HG02798 (cell line): ENCODE results near the gene ZEB1.
"Not testable (repeated sequence)": the region's sequence is repeated elsewhere in the genome, so short reads cannot be mapped to it uniquely, and the experiment has no call there.

Experiments
- ATAC-seq: cut with Tn5 transposase; IDR thresholded peaks from one replicate; pipeline ENCODE4 v1.9.1; 2021; ENCODE audit warnings: mild to moderate bottlenecking; ENCODE audit not compliant: unreplicated experiment, poor library complexity

Gene ZEB1

DNA sequence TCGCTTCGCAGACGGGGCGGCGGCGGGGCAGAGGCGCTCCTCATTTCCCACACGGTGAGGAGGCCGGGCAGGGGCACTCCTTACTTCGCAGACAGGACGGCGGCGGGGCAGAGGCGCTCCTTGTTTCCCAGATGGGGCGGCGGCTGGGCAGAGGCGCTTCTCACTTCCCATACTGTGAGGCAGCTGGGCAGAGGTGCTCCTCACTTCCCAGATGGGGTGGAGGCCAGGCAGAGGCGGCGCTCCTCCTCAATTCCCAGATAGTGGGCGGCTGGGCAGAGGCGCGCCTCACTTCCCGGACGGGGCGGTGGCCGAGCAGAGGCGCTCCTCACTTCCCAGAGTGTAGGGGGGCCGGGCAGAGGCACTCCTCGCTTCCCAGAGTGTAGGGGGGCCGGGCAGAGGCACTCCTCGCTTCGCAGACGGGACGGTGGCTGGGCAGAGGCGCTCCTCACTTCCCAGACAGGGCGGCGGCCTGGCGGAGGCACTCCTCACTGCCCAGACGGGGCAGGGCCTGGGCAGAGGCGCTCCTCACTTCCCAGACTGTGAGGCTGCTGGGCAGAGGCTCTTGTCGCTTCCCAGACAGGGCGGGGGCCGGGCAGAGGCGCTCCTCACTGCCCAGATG, 43.1 kb downstream of the ZEB1 start:
- no peak for ATAC-seq

DNA sequence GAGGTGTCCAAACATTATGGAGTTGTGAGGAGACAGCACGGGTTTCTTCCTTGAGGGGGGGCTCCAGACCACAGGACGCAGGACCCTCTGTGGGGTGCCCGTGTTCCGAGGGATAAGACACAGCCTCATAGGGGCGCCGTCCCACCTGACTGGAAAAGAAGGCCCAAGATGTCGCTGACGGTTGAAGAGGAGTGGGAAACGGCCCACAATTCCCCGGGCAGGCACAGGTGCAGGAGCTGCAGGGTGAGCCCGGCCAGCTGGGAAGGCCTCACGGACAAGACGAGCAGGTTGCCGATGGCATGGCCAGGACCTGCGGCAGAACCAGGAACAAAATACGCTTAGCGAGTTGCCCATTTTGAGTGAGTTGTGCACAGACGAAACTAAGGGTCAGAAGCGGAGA, 44.7 kb downstream of the ZEB1 start:
- ATAC-seq = not testable (repeated sequence)

DNA sequence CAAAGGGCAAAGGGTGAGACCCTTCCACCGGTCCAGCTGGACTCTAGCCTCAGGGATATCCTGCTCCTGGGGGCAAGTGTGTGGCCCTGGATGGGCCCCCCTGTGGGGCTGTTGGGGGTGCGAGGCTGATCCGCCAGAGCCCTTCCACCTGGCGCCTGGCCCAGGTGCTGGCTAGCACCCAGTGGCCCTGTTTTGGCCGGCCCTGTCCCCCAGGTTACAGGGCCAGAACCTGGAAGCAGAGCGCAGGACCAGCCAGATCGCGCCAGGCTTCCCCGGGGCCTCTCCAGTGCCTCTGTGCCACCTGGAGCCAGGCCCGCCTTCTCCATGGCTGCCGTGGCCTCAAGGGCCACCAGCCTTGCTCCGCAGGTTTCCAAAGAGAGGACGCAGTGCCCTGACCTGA, 45.2 kb downstream of the ZEB1 start:
- not testable (repeated sequence) for ATAC-seq

DNA sequence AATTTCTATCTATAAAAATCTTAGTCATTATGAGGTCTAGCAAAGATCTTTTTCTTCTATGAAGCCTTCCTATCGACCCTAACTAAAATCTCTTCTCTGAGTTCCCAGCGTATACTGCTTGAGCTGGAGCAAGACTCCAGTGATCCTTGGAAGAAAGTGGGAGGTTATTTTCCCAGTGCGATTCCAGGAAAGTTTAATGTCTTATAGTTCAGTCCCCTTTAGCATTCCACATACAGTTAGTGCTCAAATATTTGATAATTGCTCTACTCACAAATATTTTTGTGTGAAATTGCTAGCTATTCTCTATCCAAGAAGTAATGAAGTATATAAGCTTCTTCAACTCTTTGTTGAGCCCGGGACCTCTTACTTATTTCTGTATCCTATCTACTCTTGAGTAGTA, 47.7 kb downstream of the ZEB1 start:
- ATAC-seq = no peak

DNA sequence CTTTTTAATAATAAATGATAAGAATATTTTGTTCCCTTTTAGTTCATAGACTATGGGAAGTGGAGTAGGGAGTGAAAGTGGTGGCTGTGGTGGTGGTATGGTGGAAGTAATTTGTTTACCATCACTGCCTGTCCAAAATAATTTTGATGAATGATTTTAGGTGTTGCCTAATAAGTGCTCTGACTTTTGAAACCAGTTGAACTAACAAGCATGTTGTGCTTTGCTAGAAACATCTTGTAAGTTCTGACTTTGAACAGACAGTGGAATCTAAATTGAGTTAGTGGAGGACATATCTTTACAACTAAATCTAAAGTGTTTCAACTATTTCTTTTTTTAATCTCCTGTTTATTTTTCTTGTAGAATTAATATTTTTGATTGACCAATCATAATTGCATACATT, 49.7 kb downstream of the ZEB1 start:
- ATAC-seq = no peak

DNA sequence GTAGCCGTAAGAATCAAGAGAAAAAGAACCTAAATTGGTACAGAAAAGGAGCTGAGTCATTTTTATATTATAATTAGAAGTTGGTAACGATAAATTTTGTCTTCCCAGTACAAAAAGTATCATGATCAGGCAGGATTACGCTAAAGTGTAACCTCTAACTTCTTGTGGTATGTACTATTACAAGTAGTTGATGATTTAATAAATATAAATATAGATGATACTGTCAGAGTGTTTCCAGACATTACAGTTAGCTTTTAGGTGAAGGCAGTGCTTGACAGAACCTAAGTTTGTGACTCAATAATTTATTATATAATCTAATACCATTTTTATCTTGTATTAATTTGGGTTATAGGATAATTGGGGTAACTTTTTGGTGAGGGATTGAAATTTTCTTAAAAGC, 53.4 kb downstream of the ZEB1 start:
- ATAC-seq = no peak

DNA sequence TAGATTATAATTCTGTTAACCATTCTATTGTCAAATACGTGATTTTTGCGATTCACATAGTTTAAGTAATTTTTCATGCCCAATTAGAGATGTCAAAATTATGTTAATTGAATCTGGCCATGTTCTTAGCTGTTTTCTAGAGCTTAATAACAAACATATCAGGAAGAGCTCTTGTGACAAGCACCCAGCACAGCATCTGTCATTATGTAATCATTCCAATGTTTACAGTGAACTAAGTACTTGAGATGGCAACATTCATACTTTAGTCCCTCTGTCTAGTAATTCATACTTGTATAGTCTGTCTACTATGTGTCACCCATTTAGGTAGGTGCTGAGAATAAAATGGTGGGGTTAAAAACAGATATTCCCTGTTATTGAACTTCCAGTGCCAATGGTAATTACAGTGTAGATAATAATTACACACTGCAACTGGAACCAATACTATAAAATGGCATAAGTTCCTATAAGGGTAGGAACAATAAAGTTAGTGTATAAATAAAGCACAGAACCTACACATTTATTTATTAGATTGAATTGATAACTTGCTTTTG, 55.2 kb downstream of the ZEB1 start:
- no peak for ATAC-seq

DNA sequence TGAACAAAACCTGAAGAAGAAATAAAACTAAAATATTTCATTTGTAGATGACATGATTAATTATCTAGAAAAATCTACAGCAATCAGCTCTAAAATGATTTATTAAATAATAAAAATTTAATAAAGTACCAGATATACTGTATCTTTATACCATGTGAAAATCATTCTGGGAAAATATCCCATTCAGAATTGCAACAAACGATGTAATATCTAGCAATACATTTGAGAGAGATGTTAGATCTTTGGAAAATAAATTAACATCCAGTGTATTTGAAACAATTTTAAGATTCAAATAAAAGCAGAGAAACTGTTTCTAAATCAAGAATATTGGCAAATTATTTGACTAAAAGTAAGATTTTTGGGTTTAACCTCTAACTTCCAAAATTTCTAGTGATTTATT, 62.2 kb downstream of the ZEB1 start:
- no peak for ATAC-seq

DNA sequence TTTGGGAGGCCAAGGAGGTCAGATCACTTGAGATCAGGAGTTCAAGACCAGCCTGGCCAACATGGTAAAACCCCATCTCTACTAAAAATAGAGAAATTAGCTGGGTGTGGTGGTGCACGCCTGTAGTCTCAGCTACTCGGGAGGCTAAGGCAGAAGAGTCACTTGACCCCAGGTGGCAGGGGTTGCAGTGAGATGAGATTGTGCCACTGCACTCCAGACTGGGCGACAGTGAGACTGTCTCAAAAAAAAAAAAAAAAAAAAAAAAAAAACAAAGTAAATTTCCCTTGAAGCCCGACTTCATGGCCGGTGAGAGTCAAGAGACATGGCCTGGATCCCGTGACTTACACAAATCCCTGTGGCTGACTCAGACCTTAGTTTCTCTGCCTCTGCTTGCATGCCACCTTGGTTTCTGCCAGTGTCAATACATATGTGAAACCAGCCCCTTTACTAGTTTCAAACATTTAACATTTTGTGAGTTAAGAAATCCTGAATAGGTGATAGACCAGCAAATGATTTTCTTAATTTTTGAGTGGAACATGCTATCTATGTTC, 62.8 kb downstream of the ZEB1 start:
- no peak for ATAC-seq

DNA sequence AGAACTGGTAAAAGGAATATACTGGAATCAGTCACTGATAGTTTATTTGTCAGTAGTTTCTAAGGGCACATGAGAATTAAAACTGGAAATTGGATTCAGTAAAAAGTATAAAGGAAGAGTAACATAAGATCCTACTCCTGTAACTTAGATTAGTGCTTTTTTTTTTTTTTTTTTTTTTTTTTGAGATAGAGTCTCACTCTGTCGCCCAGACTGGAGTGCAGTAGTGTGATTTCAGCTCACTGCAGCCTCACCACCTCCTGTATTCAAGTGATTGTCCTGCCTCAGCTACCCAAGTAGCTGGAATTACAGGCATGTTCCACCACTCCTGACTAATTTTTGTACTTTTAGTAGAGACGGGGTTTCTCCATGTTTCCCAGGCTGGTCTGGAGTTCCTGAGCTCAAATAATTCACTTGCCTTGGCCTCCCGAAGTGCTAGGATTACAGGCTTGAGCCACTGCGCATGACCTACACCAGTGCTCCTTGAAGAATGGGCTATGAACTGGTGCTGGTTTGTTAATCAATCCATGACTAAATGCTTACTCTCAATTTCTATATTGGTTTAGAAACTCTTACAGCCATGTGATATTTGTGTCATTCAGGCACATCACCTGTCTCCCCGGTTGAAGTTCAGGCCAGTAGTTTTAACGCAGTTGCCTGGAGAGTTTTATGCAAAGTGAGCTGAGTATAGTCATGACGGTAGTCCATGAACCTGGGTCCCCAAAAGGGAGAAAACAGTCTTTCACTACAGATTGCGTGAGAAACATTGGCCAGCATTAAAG, 65.0 kb downstream of the ZEB1 start:
- peak; percentile 99 for ATAC-seq

DNA sequence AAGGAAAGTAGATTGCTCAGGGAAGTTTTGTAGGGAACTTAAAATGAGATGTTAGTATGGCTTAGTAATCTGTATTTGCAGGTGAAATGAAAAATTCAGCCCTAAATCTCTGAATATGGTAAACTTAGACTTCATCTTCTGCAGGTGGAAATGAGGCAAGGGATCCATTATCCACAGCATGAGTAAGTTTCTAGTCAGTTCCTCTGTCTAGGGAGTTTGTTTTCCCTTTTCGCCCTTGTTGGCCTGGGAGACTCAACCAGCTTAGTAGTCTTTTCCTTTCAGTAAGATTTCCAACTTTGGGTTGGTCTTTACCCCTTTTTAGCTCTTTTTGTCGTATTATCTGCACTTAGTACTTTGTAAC, 65.6 kb downstream of the ZEB1 start:
- peak; percentile 29 for ATAC-seq

DNA sequence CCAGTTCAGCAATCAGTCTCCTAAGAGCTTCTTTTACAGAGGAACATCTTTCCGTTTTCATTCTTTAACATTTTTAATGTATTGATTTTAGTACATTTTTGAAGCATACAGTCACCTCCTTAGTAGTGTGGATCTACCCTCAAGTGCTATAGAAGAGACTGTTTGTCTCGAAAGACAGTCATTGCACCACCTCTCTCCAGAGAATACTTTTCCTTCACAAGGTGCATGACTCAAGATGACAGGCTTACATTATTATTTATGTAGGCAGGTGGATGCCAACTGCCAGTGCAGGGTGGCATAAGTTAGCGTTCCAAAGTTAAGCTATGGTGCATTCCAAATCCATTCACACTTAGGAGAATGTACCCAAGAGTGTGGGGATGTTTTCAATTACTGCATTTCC, 71.8 kb downstream of the ZEB1 start:
- no peak for ATAC-seq

DNA sequence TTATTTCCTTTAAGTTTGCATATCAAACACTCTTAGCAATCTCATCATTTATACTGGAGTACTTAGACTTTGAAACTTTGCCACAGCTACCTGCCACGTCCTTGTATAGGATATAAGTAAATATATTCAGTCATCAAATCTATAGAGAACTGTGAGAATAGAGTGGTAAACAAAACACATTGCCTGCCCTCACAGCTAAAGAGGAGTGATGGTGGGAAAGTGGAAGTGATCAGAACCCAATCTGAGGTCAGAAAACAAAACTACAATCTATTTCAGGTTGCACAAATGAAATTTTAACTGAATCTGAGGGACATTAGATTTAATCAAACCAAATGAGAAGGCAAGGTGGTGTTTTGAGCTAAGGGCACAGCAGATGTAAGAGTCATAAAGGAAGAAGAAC, 74.8 kb downstream of the ZEB1 start:
- peak; percentile 65 for ATAC-seq

DNA sequence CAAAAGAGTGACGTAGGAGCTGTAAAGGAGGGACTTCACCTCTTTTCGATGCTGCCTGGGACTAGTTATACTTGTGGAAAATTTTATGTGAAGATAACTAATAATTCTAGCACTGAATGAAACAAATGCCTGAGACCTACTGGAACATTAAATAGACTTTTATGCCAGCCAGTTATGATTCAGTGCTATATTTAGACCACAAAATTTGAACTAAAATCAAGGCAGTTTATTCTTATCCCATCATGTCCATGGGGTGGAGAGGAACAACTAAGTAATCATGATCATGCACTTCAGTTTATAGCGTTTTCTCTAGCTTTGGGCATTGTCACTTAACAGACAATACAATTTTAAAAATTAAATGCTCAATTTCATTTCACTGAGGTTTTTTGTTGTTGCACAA, 76.7 kb downstream of the ZEB1 start:
- no peak for ATAC-seq

DNA sequence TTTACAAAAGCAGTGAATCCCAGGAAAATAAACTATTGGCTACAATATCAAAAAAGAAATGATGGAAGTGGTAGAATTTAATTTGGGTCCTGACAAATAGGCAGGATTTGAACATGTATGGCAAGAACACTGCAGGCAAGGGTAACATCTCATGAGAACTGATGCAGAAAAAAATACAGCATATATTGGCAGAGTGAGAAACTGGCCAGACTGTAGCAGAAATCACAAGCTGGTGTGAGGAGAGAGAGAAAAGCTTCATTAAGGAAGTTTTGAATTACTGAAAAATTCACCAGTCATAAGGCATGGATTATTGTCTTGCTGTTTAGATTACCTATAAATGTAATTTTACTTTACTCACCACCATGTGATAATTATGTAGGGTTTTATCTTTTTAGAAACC, 77.4 kb downstream of the ZEB1 start:
- no peak for ATAC-seq

DNA sequence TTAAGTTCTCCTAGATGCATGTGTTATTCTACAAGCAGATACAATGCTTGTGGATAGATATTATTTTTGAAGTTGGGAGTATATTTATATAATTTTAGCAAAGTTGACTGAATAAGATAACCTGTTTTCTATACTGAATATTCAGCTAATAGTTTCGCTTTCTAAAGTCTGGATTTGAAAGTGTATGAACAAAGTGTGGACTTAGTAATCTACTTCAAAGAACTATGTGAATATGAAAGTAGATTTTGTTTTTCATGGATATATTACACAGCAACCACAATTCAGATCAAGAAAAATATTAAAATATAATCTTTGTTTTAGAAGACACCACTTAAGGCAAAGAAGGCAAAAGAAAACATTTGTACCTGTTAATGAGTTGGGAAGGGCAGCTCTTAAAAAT, 78.8 kb downstream of the ZEB1 start:
- ATAC-seq = no peak

DNA sequence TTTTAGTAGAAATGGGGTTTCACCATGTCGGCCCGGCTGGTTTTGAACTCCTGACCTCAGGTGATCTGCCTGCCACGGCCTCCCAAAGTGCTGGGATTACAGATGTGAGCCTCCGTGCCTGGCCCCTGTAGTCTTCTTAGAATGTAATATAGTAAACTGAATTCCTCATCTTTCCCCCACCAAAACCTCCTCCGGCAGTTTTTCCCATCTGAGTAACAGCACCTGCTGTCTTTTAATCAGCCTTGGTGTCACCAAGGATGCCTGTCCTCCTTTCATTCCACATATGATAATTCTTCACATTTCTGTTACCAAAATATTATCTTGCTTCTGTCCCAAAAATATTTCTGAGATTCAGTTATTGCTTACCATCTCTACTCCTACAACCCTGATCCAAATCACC, 80.2 kb downstream of the ZEB1 start:
- no peak for ATAC-seq

DNA sequence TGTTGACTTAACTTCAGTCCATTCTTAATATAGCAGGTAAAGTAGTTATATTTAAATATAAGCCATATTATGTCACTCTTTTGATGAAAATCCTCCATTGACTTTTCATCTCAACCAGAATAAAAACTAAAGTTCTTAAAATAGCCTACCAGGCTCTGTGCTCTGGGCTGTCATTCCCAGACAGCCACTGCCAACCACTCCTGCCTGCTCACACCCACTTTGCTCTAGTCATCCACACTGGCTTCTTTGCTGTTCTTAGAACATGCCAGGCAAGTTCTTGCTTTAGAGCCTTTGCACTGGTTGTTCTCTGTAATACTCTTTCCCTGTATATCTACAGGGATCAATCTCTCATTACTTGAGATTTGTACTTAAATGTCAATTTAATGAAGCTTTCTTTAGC, 80.6 kb downstream of the ZEB1 start:
- ATAC-seq = no peak

DNA sequence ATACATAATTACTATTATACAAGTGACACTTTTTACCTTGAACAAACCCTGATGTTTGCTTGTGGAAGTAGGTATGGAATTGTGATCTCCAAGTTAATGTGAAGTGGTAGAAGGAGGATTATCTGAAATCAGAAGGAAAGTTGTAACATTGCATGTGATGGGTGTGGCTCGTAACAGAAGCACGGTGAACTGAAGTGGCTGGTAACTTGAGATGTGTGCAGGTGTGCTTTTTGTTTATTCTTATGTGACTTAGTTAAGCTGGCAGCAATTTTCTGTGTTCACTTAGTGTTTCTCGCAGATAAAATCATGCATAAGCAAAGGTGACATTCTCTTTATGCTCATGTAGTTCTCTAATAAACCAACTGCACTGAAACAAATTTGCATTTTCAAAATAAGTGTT, 82.3 kb downstream of the ZEB1 start:
- ATAC-seq = no peak

DNA sequence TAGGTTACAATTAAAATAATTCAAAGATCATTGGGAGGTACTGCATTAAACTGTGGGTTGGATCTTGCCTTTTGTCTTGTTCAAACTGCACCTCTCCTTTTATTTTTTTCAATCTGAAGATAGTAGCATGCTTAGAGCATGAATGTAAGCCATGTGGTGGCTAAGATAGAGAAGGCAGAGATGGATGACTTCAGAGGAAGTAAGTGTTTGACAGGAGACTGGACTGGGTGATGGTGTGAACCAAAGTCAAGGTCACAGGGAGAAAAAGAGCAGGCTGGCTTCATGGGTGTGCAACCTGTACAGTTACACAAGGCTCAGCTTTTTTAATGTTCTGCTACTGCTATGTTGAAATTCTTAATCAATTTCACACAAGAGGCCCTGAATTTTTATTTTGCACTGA, 85.6 kb downstream of the ZEB1 start:
- no peak for ATAC-seq

DNA sequence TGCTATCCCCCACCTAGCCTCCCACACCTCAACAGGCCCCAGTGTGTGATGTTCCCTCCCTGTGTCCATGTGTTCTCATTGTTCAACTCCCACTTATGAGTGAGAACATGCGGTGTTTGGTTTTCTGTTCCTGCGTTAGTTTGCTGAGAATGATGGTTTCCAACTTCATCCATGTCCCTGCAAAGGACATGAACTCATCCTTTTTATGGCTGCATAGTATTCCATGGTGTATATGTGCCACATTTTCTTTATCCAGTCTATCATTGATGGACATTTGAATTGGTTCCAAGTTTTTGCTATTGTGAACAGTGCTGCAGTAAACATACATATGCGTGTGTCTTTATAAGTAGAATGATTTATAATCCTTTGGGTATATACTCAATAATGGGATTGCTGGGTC, 86.8 kb downstream of the ZEB1 start:
- ATAC-seq = not testable (repeated sequence)

DNA sequence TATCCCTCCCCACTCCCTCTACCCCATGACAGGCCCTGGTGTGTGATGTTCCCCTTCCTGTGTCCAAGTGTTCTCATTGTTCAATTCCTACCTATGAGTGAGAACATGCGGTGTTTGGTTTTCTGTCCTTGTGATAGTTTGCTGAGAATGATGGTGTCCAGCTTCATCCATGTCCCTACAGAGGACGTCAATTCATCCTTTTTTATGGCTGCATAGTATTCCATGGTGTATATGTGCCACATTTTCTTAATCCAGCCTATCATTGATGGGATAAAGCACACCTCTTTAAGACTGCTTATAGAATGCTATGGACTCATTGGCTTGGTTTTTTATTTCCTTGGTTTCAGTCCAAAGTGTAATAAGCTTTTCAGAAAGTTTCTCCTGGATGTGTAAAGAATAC, 93.4 kb downstream of the ZEB1 start:
- not testable (repeated sequence) for ATAC-seq
